Measurements from ENCODE around the gene KCNG2. TPM values are rescaled to one million over a fixed set of nuclear protein-coding genes. Genes with fewer than 3 reads are reported as not detected.

The KCNG2 gene
- total RNA-seq, 1 experiment from 2014 or later: not detected

- DNase-seq: peak in 1 of 2 experiments; percentile 6
- Mint-ChIP-seq H3K36me3 (ENCODE audit: insufficient read depth, unreplicated experiment) (no peaks in the 10 kb centered on the region), H3K9me3 (ENCODE audit: unreplicated experiment) (peaks cover 10% of the 10 kb centered on the region), H3K27me3 (ENCODE audit: insufficient read depth, unreplicated experiment) (peaks cover 3% of the 10 kb centered on the region), H3K4me3 (ENCODE audit: unreplicated experiment) (peak overlapping the region; percentile 1), H3K27ac (ENCODE audit: unreplicated experiment) (no peak overlapping the region), H3K4me1 (ENCODE audit: low read depth, unreplicated experiment) (no peaks in the 10 kb centered on the region)
- no TSS peak for BruUV-seq (replicated peaks)
- Histone ChIP-seq H3K4me1 (no peaks in the 10 kb centered on the region), H3K36me3 (ENCODE audit: control insufficient read depth, insufficient read depth, low read length) (no peaks in the 10 kb centered on the region), H3K27me3 (replicated peaks; ENCODE audit: control insufficient read depth, insufficient read depth, low read length) (no peaks in the 10 kb centered on the region), H3K4me3 (ENCODE audit: low read depth, low read length) (peak overlapping the region; percentile 14), H3K9me3 (no peaks in the 10 kb centered on the region)
- ChIA-PET POLR2A (no interaction called here), CTCF (no interaction called here)
- TF ChIP-seq CTCF (IDR thresholded peaks at IDR 0.05; ENCODE audit: insufficient read depth in 1 of 2, low read depth in 1 of 2, low read length in 1 of 2, severe bottlenecking in 1 of 2, unreplicated experiment in 1 of 2): no peak
- intact Hi-C loops (cut with micrococcal nuclease; ENCODE audit: unreplicated experiment): no loop called here
Measured at GRCh38 chr18:79856119-79857007, 58.6 kb downstream of the KCNG2 start.

- ChIA-PET CTCF (no interaction called here), POLR2A (no interaction called here)
- Mint-ChIP-seq H3K4me1 (ENCODE audit: low read depth, unreplicated experiment) (no peaks in the 10 kb centered on the region), H3K9me3 (ENCODE audit: unreplicated experiment) (peaks cover 10% of the 10 kb centered on the region), H3K27me3 (ENCODE audit: insufficient read depth, unreplicated experiment) (peaks cover 7% of the 10 kb centered on the region), H3K36me3 (ENCODE audit: insufficient read depth, unreplicated experiment) (no peaks in the 10 kb centered on the region), H3K4me3 (ENCODE audit: unreplicated experiment) (peak overlapping the region; percentile 1), H3K27ac (ENCODE audit: unreplicated experiment) (no peak overlapping the region)
- no peak for DNase-seq
- Histone ChIP-seq H3K27me3 (replicated peaks; ENCODE audit: control insufficient read depth, insufficient read depth, low read length) (no peaks in the 10 kb centered on the region), H3K4me1 (no peaks in the 10 kb centered on the region), H3K4me3 (ENCODE audit: low read depth, low read length) (no peak overlapping the region), H3K9me3 (no peaks in the 10 kb centered on the region), H3K36me3 (ENCODE audit: control insufficient read depth, insufficient read depth, low read length) (no peaks in the 10 kb centered on the region)
- intact Hi-C loops (cut with micrococcal nuclease; ENCODE audit: unreplicated experiment): no loop called here
- no TSS peak for BruUV-seq (replicated peaks)
- TF ChIP-seq CTCF (IDR thresholded peaks at IDR 0.05; ENCODE audit: insufficient read depth in 1 of 2, low read depth in 1 of 2, low read length in 1 of 2, severe bottlenecking in 1 of 2, unreplicated experiment in 1 of 2): no peak
Measured at GRCh38 chr18:79857082-79857671, 59.4 kb downstream of the KCNG2 start.

- H3K9me3 ChIP-seq: no peaks in the 10 kb centered on the region
- no peaks in the 10 kb centered on the region for H3K27me3 ChIP-seq (replicated peaks; ENCODE audit: control insufficient read depth, insufficient read depth, low read length)
- POLR2A ChIA-PET: no interaction called here
- intact Hi-C loops (cut with micrococcal nuclease; ENCODE audit: unreplicated experiment): no loop called here
- CTCF ChIA-PET: no interaction called here
- no peak for TF ChIP-seq CTCF (IDR thresholded peaks at IDR 0.05; ENCODE audit: insufficient read depth in 1 of 2, low read depth in 1 of 2, low read length in 1 of 2, severe bottlenecking in 1 of 2, unreplicated experiment in 1 of 2)
- H3K4me1 ChIP-seq: no peaks in the 10 kb centered on the region
- no peak overlapping the region for H3K4me3 Mint-ChIP-seq (ENCODE audit: unreplicated experiment)
- no peaks in the 10 kb centered on the region for H3K4me1 Mint-ChIP-seq (ENCODE audit: low read depth, unreplicated experiment)
- no peak overlapping the region for H3K4me3 ChIP-seq (ENCODE audit: low read depth, low read length)
- no TSS peak for BruUV-seq (replicated peaks)
- peaks cover 7% of the 10 kb centered on the region for H3K27me3 Mint-ChIP-seq (ENCODE audit: insufficient read depth, unreplicated experiment)
- peaks cover 10% of the 10 kb centered on the region for H3K9me3 Mint-ChIP-seq (ENCODE audit: unreplicated experiment)
- H3K36me3 Mint-ChIP-seq (ENCODE audit: insufficient read depth, unreplicated experiment): no peaks in the 10 kb centered on the region
- no peak for DNase-seq
- no peaks in the 10 kb centered on the region for H3K36me3 ChIP-seq (ENCODE audit: control insufficient read depth, insufficient read depth, low read length)
- H3K27ac Mint-ChIP-seq (ENCODE audit: unreplicated experiment): no peak overlapping the region
Measured at GRCh38 chr18:79859314-79859713, 61.6 kb downstream of the KCNG2 start.
